MCF 10A (cell line): Measurements from ENCODE around the gene ABHD16A. TPM values are rescaled to one million over a fixed set of nuclear protein-coding genes. Genes with fewer than 3 reads are reported as not detected.
A peak's percentile ranks its signal among the peaks of the same experiment; 100 is the strongest.

Experiments
- BruUV-seq: library from RNA; stranded (reverse); fragments of 400-500 nt; replicated peaks from 2 replicates; lab custom pipeline; 2021; lab: Mats Ljungman, UMichigan
- CTCF ChIA-PET: fragments of 300-600 bp; sonication (Branson Sonifier 250); formaldehyde crosslinking; extraction: SDS; loops from one replicate; lab custom pipeline; 2021; ENCODE audit warnings: antibody characterized with exemption, inconsistent platforms; lab: Yijun Ruan, JAX
- POLR2A ChIA-PET: fragments of 300-600, 350-650 bp; sonication (Branson Sonifier 250); formaldehyde crosslinking; extraction: SDS; loops from one replicate; lab custom pipeline; 2020; ENCODE audit warnings: antibody characterized with exemption, inconsistent platforms; lab: Yijun Ruan, JAX
- DNase-seq: peaks from one replicate; pipeline ENCODE4 v3.0.0-alpha.2; 2018; ENCODE audit not compliant: unreplicated experiment
- H3K27ac Mint-ChIP-seq: one replicate; pipeline ENCODE4 v1.8.0; 2022; ENCODE audit warnings: mild to moderate bottlenecking, low read depth, mixed read lengths; ENCODE audit not compliant: unreplicated experiment
- H3K27me3 Mint-ChIP-seq: one replicate; pipeline ENCODE4 v1.8.0; 2022; ENCODE audit warnings: mixed read lengths; ENCODE audit not compliant: insufficient read depth, unreplicated experiment
- H3K36me3 Mint-ChIP-seq: one replicate; pipeline ENCODE4 v1.8.0; 2022; ENCODE audit warnings: mild to moderate bottlenecking, moderate library complexity, mixed read lengths; ENCODE audit not compliant: insufficient read depth, unreplicated experiment
- H3K4me1 Mint-ChIP-seq: one replicate; pipeline ENCODE4 v1.8.0; 2022; ENCODE audit warnings: mixed read lengths; ENCODE audit not compliant: insufficient read depth, unreplicated experiment
- H3K4me3 Mint-ChIP-seq: one replicate; pipeline ENCODE4 v1.8.0; 2022; ENCODE audit warnings: mild to moderate bottlenecking, moderate library complexity, mixed read lengths; ENCODE audit not compliant: unreplicated experiment
- H3K9me3 Mint-ChIP-seq: one replicate; pipeline ENCODE4 v1.8.0; 2022; ENCODE audit warnings: mixed read lengths; ENCODE audit not compliant: unreplicated experiment
- CTCF ChIP-seq: fragments of 200-600 bp; IDR thresholded peaks from one replicate; pipeline ENCODE4 v1.8.0; 2022; ENCODE audit warnings: antibody characterized with exemption, mild to moderate bottlenecking; ENCODE audit not compliant: unreplicated experiment
- intact Hi-C: fragments of 100-400 bp; cut with micrococcal nuclease; formaldehyde crosslinking; loops from 2 replicates; pipeline ENCODE4 v1.14.1; 2022
- total RNA-seq: library from RNA; stranded (reverse); gene quantifications from 2 replicates; pipeline ENCODE4 v1.2.3, GENCODE V29; 2022

Gene ABHD16A
- total RNA-seq, 1 experiment from 2014 or later, result 32.1 TPM

DNA sequence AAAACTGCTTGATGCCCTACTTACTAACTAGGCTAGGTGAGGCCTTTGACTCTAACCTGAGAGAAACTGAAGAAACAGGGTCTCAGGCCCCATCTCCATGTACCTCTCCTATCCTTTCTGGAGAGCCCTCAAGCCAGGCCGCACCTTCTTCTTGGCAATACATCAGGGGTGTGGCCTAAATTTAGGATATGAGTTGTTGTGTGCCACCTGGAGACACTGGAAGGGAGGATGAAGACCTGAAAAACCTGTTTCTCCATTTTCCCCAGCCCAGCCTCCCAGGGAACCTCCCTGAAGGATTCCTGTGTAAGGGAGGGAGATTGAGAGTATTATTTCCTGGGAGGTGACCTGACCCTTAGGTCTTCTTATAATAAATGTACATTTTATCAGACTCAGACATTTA lies 15.1 kb upstream of the ABHD16A start:
- H3K4me3 Mint-ChIP-seq, result no peak overlapping the region
- no peak for TF ChIP-seq CTCF
- no peaks in the 10 kb centered on the region for H3K27me3 Mint-ChIP-seq
- BruUV-seq, result no TSS peak
- H3K9me3 Mint-ChIP-seq, result no peaks in the 10 kb centered on the region
- CTCF ChIA-PET, result no interaction called here
- DNase-seq, result no peak
- H3K27ac Mint-ChIP-seq, result no peak overlapping the region
- intact Hi-C loops, result no loop called here
- no peaks in the 10 kb centered on the region for H3K36me3 Mint-ChIP-seq
- POLR2A ChIA-PET, result no interaction called here
- H3K4me1 Mint-ChIP-seq, result peaks cover 11% of the 10 kb centered on the region

- Mint-ChIP-seq H3K27ac (no peak overlapping the region), H3K36me3 (no peaks in the 10 kb centered on the region), H3K27me3 (no peaks in the 10 kb centered on the region), H3K4me1 (peaks cover 11% of the 10 kb centered on the region), H3K9me3 (no peaks in the 10 kb centered on the region), H3K4me3 (no peak overlapping the region)
- no peak for TF ChIP-seq CTCF
- intact Hi-C loops, result no loop called here
- CTCF ChIA-PET, result interaction anchor here (0.6 to 1.3 kb wide), 2 partner anchors 10 to 103 kb away, joined by 3 to 5 read pairs; no protein-coding TSS in a partner anchor
- POLR2A ChIA-PET, result no interaction called here
- BruUV-seq, result no TSS peak
- peak; percentile 30 for DNase-seq
These were observed 14.5 kb upstream of the ABHD16A start for GRCh38 chr6:31717499-31718222.

DNA sequence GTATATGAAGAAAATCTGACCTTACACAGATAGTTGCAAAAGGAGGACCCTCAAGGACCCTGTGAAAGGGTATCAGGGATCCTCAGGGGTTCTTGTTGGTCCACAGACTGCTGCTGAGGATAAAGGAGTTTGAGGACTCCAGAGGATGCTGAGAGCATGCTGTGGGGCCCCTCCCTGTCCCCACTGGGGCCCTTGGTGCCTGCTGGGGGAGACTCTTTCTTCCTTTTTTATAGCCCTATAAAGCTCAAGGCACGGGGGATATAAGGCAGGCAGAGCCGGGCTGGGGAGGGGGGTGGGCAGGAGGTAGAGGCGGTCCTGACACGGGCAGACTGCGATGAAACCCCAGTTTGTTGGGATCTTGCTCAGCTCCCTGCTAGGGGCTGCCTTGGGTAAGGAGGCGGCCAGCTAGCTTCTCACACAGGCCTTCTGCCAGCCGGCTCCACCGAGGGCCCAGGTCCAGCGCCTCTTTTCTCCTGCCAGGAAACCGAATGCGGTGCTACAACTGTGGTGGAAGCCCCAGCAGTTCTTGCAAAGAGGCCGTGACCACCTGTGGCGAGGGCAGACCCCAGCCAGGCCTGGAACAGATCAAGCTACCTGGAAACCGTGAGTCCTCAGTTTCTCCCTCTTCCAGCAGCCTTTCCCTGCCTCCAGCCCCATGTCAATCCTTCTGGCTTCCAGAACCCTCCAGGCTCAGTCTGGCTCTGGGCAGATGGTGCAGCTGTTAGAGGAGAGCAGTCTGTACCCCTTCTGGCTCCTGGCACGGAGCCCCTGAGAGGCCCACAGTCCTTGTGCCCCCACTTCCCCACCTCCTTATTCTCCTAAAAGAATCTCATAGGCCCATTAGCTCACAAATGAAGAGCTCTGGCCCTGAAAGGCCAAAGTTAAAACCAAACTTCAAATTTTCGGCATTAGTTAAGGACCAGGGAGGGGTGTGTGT lies 12.2 kb upstream of the ABHD16A start, which contains the start of gene LY6G6D:
LY6G6D (plus strand) TSS at position 327 of the 937 bp plus-strand sequence; CDS start at position 335, 8 bp downstream.
- H3K9me3 Mint-ChIP-seq, result no peaks in the 10 kb centered on the region
- H3K4me1 Mint-ChIP-seq, result peaks cover 15% of the 10 kb centered on the region
- intact Hi-C loops, result no loop called here
- no peak within 1 kb of the TSS for H3K4me3 Mint-ChIP-seq
- no peak within 1 kb of the TSS for H3K27ac Mint-ChIP-seq
- no peak for DNase-seq
- H3K27me3 Mint-ChIP-seq, result no peaks in the 10 kb centered on the region
- CTCF ChIA-PET, result interaction anchor here (0.7 to 1.2 kb wide), 4 partner anchors 12 to 55 kb away, joined by 3 to 4 read pairs (median 3); partner anchors contain the start of gene ABHD16A
- H3K36me3 Mint-ChIP-seq, result no peaks in the 10 kb centered on the region
- BruUV-seq, result no TSS peak
- POLR2A ChIA-PET, result interaction anchor here (0.7 to 2.1 kb wide), 4 partner anchors 12 to 19 kb away, joined by 3 to 8 read pairs (median 4); partner anchors contain the start of genes ABHD16A and DDAH2
- no peak for TF ChIP-seq CTCF
